COLO668 (cell line): ENCODE results near the gene POLN.

Experiments used
- DNase-seq: peaks from one replicate; lab custom pipeline; 2025; ENCODE audit not compliant: unreplicated experiment; lab: John Stamatoyannopoulos, UW

The POLN gene

GRCh38 chr4:2251795-2252529 is 10.0 kb upstream of the POLN start:
- no peak for DNase-seq

- no peak for DNase-seq
Observed at GRCh38 chr4:2251073-2251794, 9.3 kb upstream of the POLN start.

GRCh38 chr4:2250357-2251072 is 8.6 kb upstream of the POLN start:
- DNase-seq: no peak

- no peak for DNase-seq
Observed at GRCh38 chr4:2249526-2250356, 7.8 kb upstream of the POLN start.

- no peak for DNase-seq
Observed at GRCh38 chr4:2248821-2249261, 6.9 kb upstream of the POLN start.

- no peak for DNase-seq
Observed at GRCh38 chr4:2248044-2248780, 6.3 kb upstream of the POLN start.

GRCh38 chr4:2247128-2248043 is 5.5 kb upstream of the POLN start:
- no peak for DNase-seq

GRCh38 chr4:2246384-2247127 is 4.6 kb upstream of the POLN start:
- DNase-seq: no peak

GRCh38 chr4:2245787-2246275 is 3.9 kb upstream of the POLN start:
- DNase-seq: no peak

- DNase-seq: no peak
Observed at GRCh38 chr4:2245057-2245786, 3.3 kb upstream of the POLN start.

GRCh38 chr4:2243681-2244380 is 1.9 kb upstream of the POLN start:
- DNase-seq: peak; percentile 44

- DNase-seq: no peak
Observed at GRCh38 chr4:2241003-2241402, 918 bp downstream of the POLN start.

GRCh38 chr4:2236944-2237666 is 4.8 kb downstream of the POLN start:
- no peak for DNase-seq

GRCh38 chr4:2231082-2231481 is 10.8 kb downstream of the POLN start:
- no peak for DNase-seq

- DNase-seq: no peak
Observed at GRCh38 chr4:2226261-2226660, 15.7 kb downstream of the POLN start.

GRCh38 chr4:2222838-2223237 is 19.1 kb downstream of the POLN start:
- no peak for DNase-seq
